MM.1S (cell line): ENCODE results near the gene DMBX1.

ENCODE experiments used
- DNase-seq: peaks from one replicate; pipeline ENCODE4 v3.0.0-alpha.2; 2015
- H2AFZ ChIP-seq: fragments of 300-600 bp; sonication (generic); 2 replicates; pipeline ENCODE4 v1.6.0; 2016; ENCODE audit warnings: antibody characterized with exemption, low read length
- H3F3A ChIP-seq: fragments of 300-600 bp; sonication (generic); 2 replicates; pipeline ENCODE4 v1.6.1; 2016; ENCODE audit warnings: mild to moderate bottlenecking, antibody characterized with exemption, low read length, moderate library complexity, mixed read lengths; ENCODE audit not compliant: insufficient read depth
- H3K27ac ChIP-seq: fragments of 300-600 bp; sonication (generic); 2 replicates; pipeline ENCODE4 v1.5.1; 2016; ENCODE audit warnings: mild to moderate bottlenecking, low read length
- H3K27me3 ChIP-seq: fragments of 300-600 bp; sonication (generic); replicated peaks from 2 replicates; pipeline ENCODE4 v1.6.0; 2016; ENCODE audit warnings: low read length; ENCODE audit not compliant: insufficient read depth
- H3K36me3 ChIP-seq: fragments of 300-600 bp; sonication (generic); replicated peaks from 2 replicates; pipeline ENCODE4 v1.6.1; 2016; ENCODE audit warnings: mild to moderate bottlenecking, low read length, mixed read lengths; ENCODE audit not compliant: insufficient read depth
- H3K4me1 ChIP-seq: fragments of 300-600 bp; sonication (generic); 2 replicates; pipeline ENCODE4 v1.6.1; 2016; ENCODE audit warnings: low read length, mixed read lengths
- H3K4me2 ChIP-seq: fragments of 300-600 bp; sonication (generic); 2 replicates; pipeline ENCODE4 v1.6.0; 2016; ENCODE audit warnings: low read depth, low read length
- H3K4me3 ChIP-seq: fragments of 300-600 bp; sonication (generic); 2 replicates; pipeline ENCODE4 v1.5.1; 2016; ENCODE audit warnings: low read length, mixed read lengths
- H3K79me2 ChIP-seq: fragments of 300-600 bp; sonication (generic); 2 replicates; pipeline ENCODE4 v1.6.1; 2016; ENCODE audit warnings: mixed run types, low read length, mixed read lengths
- H3K9ac ChIP-seq: fragments of 300-600 bp; sonication (generic); 2 replicates; pipeline ENCODE4 v1.6.1; 2016; ENCODE audit warnings: low read length, mixed read lengths
- H3K9me2 ChIP-seq: fragments of 300-600 bp; sonication (generic); replicated peaks from 2 replicates; pipeline ENCODE4 v1.6.1; 2016; ENCODE audit warnings: mild to moderate bottlenecking, low read length, mixed read lengths; ENCODE audit not compliant: insufficient read depth
- H3K9me3 ChIP-seq: fragments of 300-600 bp; sonication (generic); replicated peaks from 2 replicates; pipeline ENCODE4 v1.6.1; 2016; ENCODE audit warnings: mild to moderate bottlenecking, low read length, mixed read lengths; ENCODE audit not compliant: insufficient read depth
- H4K20me1 ChIP-seq: fragments of 300-600 bp; sonication (generic); 2 replicates; pipeline ENCODE4 v1.6.1; 2016; ENCODE audit warnings: mild to moderate bottlenecking, low read length, moderate library complexity, mixed read lengths; ENCODE audit not compliant: insufficient read depth
- EZH2 ChIP-seq: fragments of 300-600 bp; sonication (generic); optimal IDR thresholded peaks from 2 replicates; pipeline ENCODE3; 2017; ENCODE audit warnings: low read depth, mild to moderate bottlenecking, antibody characterized with exemption, low read length, mixed read lengths
- EZH2phosphoT487 ChIP-seq: fragments of 300-600 bp; sonication (generic); IDR thresholded peaks from 2 replicates; pipeline ENCODE4 v1.6.1; 2018; ENCODE audit warnings: antibody characterized with exemption, low read length
- TF ChIP-seq, protein P1 (sequence below): fragments of 300-600 bp; sonication (generic); IDR thresholded peaks from 2 replicates; pipeline ENCODE4 v1.5.1; 2016; ENCODE audit warnings: antibody characterized with exemption, low read length, mixed read lengths

Gene DMBX1

GRCh38 chr1:46464013-46464548 lies 25.6 kb upstream of the DMBX1 start:
- Histone ChIP-seq H3K9ac (no peak overlapping the region), H3K9me2 (no peaks in the 10 kb centered on the region), H3K27me3 (peaks cover 37% of the 10 kb centered on the region), H3K27ac (no peak overlapping the region), H3K4me2 (no peak overlapping the region), H3K4me3 (no peak overlapping the region), H4K20me1 (no peaks in the 10 kb centered on the region; the same call in 1 of the 2 replicates), H3K4me1 (no peaks in the 10 kb centered on the region), H3F3A (no peaks in the 10 kb centered on the region), H3K79me2 (no peaks in the 10 kb centered on the region), H3K9me3 (no peaks in the 10 kb centered on the region), H3K36me3 (no peaks in the 10 kb centered on the region), H2AFZ (no peak overlapping the region)
- TF ChIP-seq, protein P1, sequence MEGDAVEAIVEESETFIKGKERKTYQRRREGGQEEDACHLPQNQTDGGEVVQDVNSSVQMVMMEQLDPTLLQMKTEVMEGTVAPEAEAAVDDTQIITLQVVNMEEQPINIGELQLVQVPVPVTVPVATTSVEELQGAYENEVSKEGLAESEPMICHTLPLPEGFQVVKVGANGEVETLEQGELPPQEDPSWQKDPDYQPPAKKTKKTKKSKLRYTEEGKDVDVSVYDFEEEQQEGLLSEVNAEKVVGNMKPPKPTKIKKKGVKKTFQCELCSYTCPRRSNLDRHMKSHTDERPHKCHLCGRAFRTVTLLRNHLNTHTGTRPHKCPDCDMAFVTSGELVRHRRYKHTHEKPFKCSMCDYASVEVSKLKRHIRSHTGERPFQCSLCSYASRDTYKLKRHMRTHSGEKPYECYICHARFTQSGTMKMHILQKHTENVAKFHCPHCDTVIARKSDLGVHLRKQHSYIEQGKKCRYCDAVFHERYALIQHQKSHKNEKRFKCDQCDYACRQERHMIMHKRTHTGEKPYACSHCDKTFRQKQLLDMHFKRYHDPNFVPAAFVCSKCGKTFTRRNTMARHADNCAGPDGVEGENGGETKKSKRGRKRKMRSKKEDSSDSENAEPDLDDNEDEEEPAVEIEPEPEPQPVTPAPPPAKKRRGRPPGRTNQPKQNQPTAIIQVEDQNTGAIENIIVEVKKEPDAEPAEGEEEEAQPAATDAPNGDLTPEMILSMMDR, result no peak
- no peak for TF ChIP-seq EZH2phosphoT487
- no peak for TF ChIP-seq EZH2
- no peak for DNase-seq

DNA sequence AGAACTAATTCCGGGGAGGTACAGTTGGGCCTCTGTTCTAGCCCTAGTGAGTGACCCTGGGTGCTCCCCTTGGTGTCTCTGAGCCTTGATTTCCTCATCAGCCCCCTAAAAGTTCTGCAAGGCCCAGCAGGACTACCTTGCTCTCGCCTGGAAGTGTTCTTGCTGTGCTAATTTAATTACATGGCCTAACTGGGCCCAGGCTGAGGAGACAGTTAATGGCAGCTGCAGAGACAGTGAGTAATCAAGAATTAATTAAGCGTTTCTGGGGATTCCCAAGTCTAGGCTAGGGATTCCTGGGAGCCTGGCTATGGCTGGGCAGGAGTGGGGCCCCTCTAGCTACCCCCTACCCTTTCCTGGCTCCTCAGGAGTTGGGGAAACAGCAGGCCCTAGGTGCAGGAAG lies 24.7 kb upstream of the DMBX1 start:
- no peak overlapping the region for H3K9ac ChIP-seq
- no peaks in the 10 kb centered on the region for H3K79me2 ChIP-seq
- no peaks in the 10 kb centered on the region for H3K36me3 ChIP-seq
- H2AFZ ChIP-seq, result no peak overlapping the region
- H4K20me1 ChIP-seq, result no peaks in the 10 kb centered on the region; the same call in 1 of the 2 replicates
- H3K27me3 ChIP-seq, result peaks cover 29% of the 10 kb centered on the region
- no peaks in the 10 kb centered on the region for H3K4me1 ChIP-seq
- H3K27ac ChIP-seq, result no peak overlapping the region
- H3F3A ChIP-seq, result no peaks in the 10 kb centered on the region
- no peak for DNase-seq
- H3K4me3 ChIP-seq, result no peak overlapping the region
- no peak overlapping the region for H3K4me2 ChIP-seq
- H3K9me2 ChIP-seq, result no peaks in the 10 kb centered on the region
- H3K9me3 ChIP-seq, result no peaks in the 10 kb centered on the region
- TF ChIP-seq, protein P1, result no peak
- no peak for TF ChIP-seq EZH2phosphoT487
- TF ChIP-seq EZH2, result no peak

DNA sequence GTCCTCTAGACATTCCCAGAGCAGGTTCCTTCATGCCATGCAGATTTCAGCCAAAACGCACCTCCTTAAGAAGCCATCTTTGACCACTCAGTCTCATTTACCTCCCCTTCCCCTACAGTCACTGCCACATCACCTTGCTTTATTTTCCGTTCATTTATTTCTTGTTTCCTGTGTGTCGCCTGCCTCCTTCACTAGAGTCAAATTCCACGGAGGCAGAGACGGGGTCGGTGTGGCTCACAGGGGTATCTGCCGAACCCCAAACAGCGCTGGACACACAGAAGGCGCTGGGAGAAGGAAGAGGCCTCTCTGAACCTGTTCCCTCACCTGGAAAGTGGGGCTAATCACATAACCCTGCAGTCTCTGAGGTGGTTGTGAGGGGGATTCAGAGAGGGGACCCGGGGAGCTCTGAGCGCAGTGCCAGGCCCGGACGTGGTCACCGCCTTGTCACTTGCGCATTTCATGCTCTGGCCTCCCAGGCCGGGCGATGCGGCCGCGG lies 23.6 kb upstream of the DMBX1 start:
- Histone ChIP-seq H3K4me3 (peak overlapping the region; percentile 4; the same call in 1 of the 2 replicates), H4K20me1 (no peaks in the 10 kb centered on the region), H3K4me1 (no peaks in the 10 kb centered on the region), H3K9ac (no peak overlapping the region), H2AFZ (peak overlapping the region; percentile 39), H3K9me2 (no peaks in the 10 kb centered on the region), H3F3A (no peaks in the 10 kb centered on the region), H3K27ac (no peak overlapping the region), H3K27me3 (peaks cover 18% of the 10 kb centered on the region), H3K79me2 (no peaks in the 10 kb centered on the region), H3K4me2 (peak overlapping the region; percentile 60), H3K9me3 (no peaks in the 10 kb centered on the region), H3K36me3 (no peaks in the 10 kb centered on the region)
- DNase-seq, result no peak
- TF ChIP-seq, protein P1, result no peak
- no peak for TF ChIP-seq EZH2
- no peak for TF ChIP-seq EZH2phosphoT487
